Measurements from ENCODE around the gene SCN5A.

Gene SCN5A

DNA sequence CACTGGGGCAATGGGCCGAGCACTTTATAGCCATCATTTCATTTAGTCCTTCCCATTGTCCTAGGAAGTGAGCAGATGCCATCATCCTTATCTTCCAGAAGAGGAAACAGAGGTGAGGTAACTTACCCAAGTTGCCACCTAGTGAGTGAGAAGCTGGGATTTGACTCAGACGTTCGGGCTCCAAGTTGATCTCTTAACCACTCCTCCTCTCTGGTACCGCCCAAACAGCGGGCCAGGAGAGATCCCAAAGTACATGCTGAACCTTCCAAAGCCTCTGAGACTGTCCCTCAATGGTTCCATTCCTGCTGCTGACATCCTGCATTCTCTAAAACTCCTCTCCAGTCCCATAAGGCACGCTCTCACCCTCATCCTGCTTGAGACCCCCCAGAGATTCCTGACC, 97.1 kb downstream of the SCN5A start:
- DNase-seq (ENCODE audit: low read depth) = no peak

DNA sequence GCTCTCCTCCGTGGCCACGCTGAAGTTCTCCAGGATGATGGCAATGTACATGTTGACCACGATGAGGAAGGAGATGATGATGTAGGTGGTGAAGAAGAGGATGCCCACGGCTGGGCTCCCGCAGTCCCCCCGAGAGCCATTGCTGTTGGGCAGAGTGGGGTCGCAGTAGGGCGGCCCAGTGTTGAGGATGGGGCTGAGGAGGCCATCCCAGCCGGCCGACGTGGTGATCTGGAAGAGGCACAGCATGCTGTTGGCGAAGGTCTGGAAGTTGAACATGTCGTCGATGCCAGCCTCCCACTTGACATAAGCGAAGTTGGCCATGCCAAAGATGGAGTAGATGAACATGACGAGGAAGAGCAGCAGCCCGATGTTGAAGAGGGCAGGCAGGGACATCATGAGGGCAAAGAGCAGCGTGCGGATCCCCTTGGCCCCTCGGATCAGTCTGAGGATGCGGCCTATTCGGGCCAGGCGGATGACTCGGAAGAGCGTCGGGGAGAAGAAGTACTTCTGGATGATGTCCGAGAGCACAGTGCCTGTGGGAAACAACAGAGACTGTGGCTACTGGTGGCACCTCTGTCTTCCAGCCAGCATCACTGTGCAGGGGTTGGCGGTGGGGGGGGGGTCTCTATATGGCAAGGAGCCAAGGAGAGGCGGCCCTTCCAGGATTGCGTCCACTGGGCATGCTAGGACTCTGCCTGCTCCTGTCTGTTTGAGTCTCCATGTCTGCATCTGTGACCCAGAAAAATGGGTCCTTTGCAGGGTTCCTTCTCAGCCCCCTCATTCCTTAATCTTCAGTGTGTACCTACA, 98.3 kb downstream of the SCN5A start:
- TF ChIP-seq, protein P1, sequence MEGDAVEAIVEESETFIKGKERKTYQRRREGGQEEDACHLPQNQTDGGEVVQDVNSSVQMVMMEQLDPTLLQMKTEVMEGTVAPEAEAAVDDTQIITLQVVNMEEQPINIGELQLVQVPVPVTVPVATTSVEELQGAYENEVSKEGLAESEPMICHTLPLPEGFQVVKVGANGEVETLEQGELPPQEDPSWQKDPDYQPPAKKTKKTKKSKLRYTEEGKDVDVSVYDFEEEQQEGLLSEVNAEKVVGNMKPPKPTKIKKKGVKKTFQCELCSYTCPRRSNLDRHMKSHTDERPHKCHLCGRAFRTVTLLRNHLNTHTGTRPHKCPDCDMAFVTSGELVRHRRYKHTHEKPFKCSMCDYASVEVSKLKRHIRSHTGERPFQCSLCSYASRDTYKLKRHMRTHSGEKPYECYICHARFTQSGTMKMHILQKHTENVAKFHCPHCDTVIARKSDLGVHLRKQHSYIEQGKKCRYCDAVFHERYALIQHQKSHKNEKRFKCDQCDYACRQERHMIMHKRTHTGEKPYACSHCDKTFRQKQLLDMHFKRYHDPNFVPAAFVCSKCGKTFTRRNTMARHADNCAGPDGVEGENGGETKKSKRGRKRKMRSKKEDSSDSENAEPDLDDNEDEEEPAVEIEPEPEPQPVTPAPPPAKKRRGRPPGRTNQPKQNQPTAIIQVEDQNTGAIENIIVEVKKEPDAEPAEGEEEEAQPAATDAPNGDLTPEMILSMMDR (IDR thresholded peaks at IDR 0.05; ENCODE audit: low read depth, low read length, missing control alignments) = no peak
- no peak for DNase-seq (ENCODE audit: low read depth)
- no peak overlapping the region for H3K4me3 ChIP-seq (ENCODE audit: low read depth, low read length)

More for the DNA sequence above, 97.1 kb downstream of the SCN5A start:
- no peak overlapping the region for H3K4me3 ChIP-seq (ENCODE audit: low read depth, low read length)
- TF ChIP-seq, protein P1 (IDR thresholded peaks at IDR 0.05; ENCODE audit: low read depth, low read length, missing control alignments) = no peak

DNA sequence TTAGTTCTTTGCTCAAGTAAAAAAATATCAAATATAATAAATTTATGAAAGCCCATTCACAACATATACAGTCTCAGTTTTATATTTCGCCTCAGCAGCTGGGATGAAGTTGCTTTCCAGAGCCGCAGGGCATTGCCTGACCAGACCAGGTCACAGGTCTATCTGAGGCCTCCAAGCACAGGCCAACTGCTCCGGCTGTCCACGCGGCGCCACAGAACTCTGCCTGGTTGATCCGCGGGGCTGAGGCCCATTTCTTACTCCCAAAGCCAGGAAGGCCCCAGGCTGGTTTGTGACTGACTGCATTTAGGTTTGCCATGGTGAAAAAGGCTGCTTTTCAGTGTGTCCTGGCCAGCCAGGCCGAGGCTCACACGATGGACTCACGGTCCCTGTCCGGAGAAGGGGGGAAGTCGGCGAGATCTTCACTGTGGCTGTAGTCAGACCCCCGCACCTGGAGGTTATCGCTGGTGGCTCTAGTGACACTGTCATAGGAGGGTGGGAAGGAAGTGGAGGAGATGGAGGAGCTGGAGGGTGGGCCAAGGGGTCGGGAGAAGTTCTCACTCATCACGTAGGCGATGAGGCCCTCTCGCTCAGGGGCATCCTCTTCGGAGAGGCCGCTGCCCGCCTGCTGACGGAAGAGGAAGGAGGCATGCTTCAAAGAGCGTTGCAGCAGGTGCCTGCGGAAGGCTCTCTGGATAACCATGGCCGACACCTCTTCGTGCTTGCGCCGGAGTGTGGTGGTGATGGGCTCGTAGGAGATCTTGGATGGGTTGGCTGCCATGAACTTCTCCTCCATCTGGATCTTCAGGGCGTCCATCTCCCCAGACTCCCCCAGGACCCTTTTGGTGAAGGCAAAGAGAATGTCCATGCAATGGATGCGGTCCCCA, 99.3 kb downstream of the SCN5A start:
- TF ChIP-seq, protein P1 (IDR thresholded peaks at IDR 0.05; ENCODE audit: low read depth, low read length, missing control alignments) = no peak
- no peak for DNase-seq (ENCODE audit: low read depth)
- no peak overlapping the region for H3K4me3 ChIP-seq (ENCODE audit: low read depth, low read length)

DNA sequence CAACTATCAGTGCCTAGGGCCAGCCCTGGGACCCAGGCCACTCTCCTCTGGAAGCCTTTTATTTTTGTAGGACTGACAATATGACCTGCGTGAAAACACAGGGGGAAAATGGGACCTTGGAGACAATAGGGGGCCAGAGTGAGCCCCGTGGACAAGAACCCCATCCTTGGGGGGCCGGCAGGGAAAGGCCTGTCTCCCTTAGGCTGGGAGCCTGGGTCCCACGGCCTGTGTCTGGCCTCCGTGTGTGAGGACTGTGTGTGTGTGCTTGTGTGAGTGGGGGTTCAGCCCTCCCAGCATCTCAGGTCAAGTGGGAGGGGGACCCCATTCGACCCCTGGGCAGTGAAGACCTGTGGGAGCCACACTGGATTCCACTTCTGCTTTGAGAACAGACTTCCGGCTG, 100.0 kb downstream of the SCN5A start:
- DNase-seq (ENCODE audit: low read depth) = no peak
- TF ChIP-seq, protein P1 (IDR thresholded peaks at IDR 0.05; ENCODE audit: low read depth, low read length, missing control alignments) = no peak
- no peak overlapping the region for H3K4me3 ChIP-seq (ENCODE audit: low read depth, low read length)

DNA sequence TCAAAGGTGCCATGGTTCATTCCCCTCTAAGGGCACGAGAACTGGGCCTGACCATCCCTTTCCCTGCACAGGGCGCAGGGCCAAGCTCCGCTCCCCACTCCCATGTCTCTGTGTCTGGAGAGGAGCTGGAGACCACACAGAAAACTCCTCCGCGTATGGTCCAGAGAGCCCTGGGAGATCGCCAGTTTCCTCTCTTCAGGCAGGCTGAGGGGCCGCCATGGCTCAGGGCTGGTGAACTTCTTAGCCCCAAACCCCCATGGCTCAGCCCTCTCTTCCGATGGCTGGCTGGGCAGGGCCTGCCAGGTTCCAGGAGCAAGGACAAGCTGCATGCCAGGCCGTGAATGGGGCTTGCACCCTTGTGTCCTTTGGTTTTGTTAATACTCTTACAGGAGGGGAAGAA, 100.4 kb downstream of the SCN5A start:
- TF ChIP-seq, protein P1 (IDR thresholded peaks at IDR 0.05; ENCODE audit: low read depth, low read length, missing control alignments) = no peak
- no peak overlapping the region for H3K4me3 ChIP-seq (ENCODE audit: low read depth, low read length)
- no peak for DNase-seq (ENCODE audit: low read depth)

- DNase-seq (ENCODE audit: low read depth) = no peak
- no peak overlapping the region for H3K4me3 ChIP-seq (ENCODE audit: low read depth, low read length)
- TF ChIP-seq, protein P1 (IDR thresholded peaks at IDR 0.05; ENCODE audit: low read depth, low read length, missing control alignments) = no peak
Observed at GRCh38 chr3:38548154-38548931, 101.1 kb downstream of the SCN5A start.
